ENCODE measurements around the gene IER5. TPM values are rescaled to one million over a fixed set of nuclear protein-coding genes. Genes with fewer than 3 reads are reported as not detected.

Gene IER5
- total and polyA plus RNA-seq, 9 of the 15 experiments (the other 6 are each of a cell fraction or from before 2014, with no cell fraction given), result 2.4 to 32.1 (median 12.0) TPM

DNA sequence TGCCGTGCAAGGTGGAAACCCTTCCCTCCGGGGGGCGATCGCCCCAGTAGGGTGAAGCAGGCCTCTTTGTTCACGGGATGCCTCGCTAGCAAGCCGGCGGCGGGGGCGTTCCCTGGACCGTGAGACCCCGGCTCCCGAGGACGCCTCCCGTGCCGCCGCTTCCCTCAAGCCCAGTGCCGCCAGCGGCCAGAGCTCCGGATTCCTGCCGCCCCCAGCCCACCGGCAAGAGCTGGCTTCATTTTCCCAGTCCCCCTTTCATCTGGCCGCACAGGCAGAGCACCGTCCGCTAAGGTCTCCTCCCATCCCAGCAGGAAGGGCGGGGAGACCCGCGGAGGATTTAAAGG is 16.3 kb downstream of the IER5 start (continued):
- no peak for TF ChIP-seq ZHX1 (conservative IDR thresholded peaks at IDR 0.05; ENCODE audit: low read length)
- TF ChIP-seq SNRNP70 (optimal IDR thresholded peaks at IDR 0.05; ENCODE audit: low read depth, low read length), result no peak
- no peak for TF ChIP-seq ZC3H11A (IDR thresholded peaks at IDR 0.05; ENCODE audit: low read depth, low read length)
- TF ChIP-seq CAMTA2 (CRISPR knock-in tag; conservative IDR thresholded peaks at IDR 0.05), result 0 out of 2 replicates have a peak, but pooled peaks have one; percentile 38
- no peak for TF ChIP-seq ID3 (CRISPR knock-in tag; IDR thresholded peaks at IDR 0.05)
- peak; percentile 87 for TF ChIP-seq ID3 (tag; IDR thresholded peaks at IDR 0.05)
- TF ChIP-seq, protein P1, sequence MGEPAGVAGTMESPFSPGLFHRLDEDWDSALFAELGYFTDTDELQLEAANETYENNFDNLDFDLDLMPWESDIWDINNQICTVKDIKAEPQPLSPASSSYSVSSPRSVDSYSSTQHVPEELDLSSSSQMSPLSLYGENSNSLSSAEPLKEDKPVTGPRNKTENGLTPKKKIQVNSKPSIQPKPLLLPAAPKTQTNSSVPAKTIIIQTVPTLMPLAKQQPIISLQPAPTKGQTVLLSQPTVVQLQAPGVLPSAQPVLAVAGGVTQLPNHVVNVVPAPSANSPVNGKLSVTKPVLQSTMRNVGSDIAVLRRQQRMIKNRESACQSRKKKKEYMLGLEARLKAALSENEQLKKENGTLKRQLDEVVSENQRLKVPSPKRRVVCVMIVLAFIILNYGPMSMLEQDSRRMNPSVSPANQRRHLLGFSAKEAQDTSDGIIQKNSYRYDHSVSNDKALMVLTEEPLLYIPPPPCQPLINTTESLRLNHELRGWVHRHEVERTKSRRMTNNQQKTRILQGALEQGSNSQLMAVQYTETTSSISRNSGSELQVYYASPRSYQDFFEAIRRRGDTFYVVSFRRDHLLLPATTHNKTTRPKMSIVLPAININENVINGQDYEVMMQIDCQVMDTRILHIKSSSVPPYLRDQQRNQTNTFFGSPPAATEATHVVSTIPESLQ (CRISPR knock-in tag; IDR thresholded peaks at IDR 0.05), result peak; percentile 92; the same call in 1 of the 2 replicates
- no peak for TF ChIP-seq ZNF780A (CRISPR knock-in tag; IDR thresholded peaks at IDR 0.05)
- no peak for TF ChIP-seq PTRF (tag; IDR thresholded peaks at IDR 0.05)
- no peak for TF ChIP-seq RAD51 (IDR thresholded peaks at IDR 0.05; ENCODE audit: borderline replicate concordance, low read depth)
- no peak for TF ChIP-seq AFF1 (IDR thresholded peaks at IDR 0.05; ENCODE audit: low read depth in 1 of 2, partially characterized antibody in 2 of 2)
- TF ChIP-seq BCOR (IDR thresholded peaks at IDR 0.05), result peak; percentile 42
- no peak for TF ChIP-seq ARID1B (IDR thresholded peaks at IDR 0.05)
- no peak for TF ChIP-seq NKRF (IDR thresholded peaks at IDR 0.05; ENCODE audit: borderline replicate concordance)
- no peak for TF ChIP-seq ZNF316 (IDR thresholded peaks at IDR 0.05)
- TF ChIP-seq, protein P2, sequence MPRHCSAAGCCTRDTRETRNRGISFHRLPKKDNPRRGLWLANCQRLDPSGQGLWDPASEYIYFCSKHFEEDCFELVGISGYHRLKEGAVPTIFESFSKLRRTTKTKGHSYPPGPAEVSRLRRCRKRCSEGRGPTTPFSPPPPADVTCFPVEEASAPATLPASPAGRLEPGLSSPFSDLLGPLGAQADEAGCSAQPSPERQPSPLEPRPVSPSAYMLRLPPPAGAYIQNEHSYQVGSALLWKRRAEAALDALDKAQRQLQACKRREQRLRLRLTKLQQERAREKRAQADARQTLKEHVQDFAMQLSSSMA (CRISPR knock-in tag; IDR thresholded peaks at IDR 0.05), result no peak
- TF ChIP-seq U2AF1 (optimal IDR thresholded peaks at IDR 0.05; ENCODE audit: low read depth, low read length), result no peak
